CD14-positive monocyte (primary cell): ENCODE measurements around the gene KRT27. TPM values are rescaled to one million over a fixed set of nuclear protein-coding genes. Genes with fewer than 3 reads are reported as not detected.

Experiments
- DNase-seq, 3 donors: peaks; one replicate each; pipeline ENCODE4 v3.0.0-alpha.2; 2011 to 2022
- H2AFZ ChIP-seq: 2 replicates; pipeline ENCODE4 v1.6.0; 2012; ENCODE audit warnings: mild to moderate bottlenecking, low read depth, low read length, inconsistent platforms; ENCODE audit not compliant: insufficient read depth, poor library complexity, severe bottlenecking
- H3K27ac ChIP-seq, 2 donors: 1 replicate in 1 of 2; 2 replicates in 1 of 2; pipeline ENCODE4 v1.5.1; 2012 to 2013; ENCODE audit warnings: low read length in 2 of 2, control low read depth in 1 of 2, inconsistent platforms in 1 of 2, low read depth in 1 of 2, mild to moderate bottlenecking in 1 of 2
- H3K27me3 ChIP-seq, 2 donors: one replicate each; pipeline versions ENCODE4 v1.6.0 to v1.6.1; 2011 to 2013; ENCODE audit warnings: low read length in 2 of 2; ENCODE audit not compliant: control insufficient read depth in 2 of 2, insufficient read depth in 2 of 2
- H3K36me3 ChIP-seq, 2 donors: replicated peaks in 1 of 2; 1 replicate in 1 of 2; 2 replicates in 1 of 2; pipeline versions ENCODE4 v1.5.1 to v1.6.1; 2012 to 2013; ENCODE audit warnings: low read length in 2 of 2, control low read depth in 1 of 2, inconsistent platforms in 1 of 2, mild to moderate bottlenecking in 1 of 2; ENCODE audit not compliant: insufficient read depth in 2 of 2, control insufficient read depth in 1 of 2
- H3K4me1 ChIP-seq, 2 donors: 1 replicate in 1 of 2; 2 replicates in 1 of 2; pipeline versions ENCODE4 v1.5.1 to v1.6.1; 2012 to 2013; ENCODE audit warnings: low read length in 2 of 2, control low read depth in 1 of 2, inconsistent platforms in 1 of 2, mild to moderate bottlenecking in 1 of 2, moderate library complexity in 1 of 2; ENCODE audit not compliant: insufficient read depth in 2 of 2, control insufficient read depth in 1 of 2
- H3K4me2 ChIP-seq: replicated peaks from 2 replicates; pipeline ENCODE3; 2012; ENCODE audit warnings: low read length, moderate library complexity, mild to moderate bottlenecking; ENCODE audit not compliant: poor library complexity, severe bottlenecking; ENCODE audit errors: extremely low read depth
- H3K4me3 ChIP-seq, 3 experiments: fragments of 200-600 bp in 1 of 3; sonication (generic) in 1 of 3; replicated peaks in 1 of 3; 1 replicate in 2 of 3; 2 replicates in 1 of 3; pipeline ENCODE4 v1.5.1; 2011 to 2013; ENCODE audit warnings: low read length in 3 of 3, mild to moderate bottlenecking in 3 of 3, control low read depth in 2 of 3, low read depth in 2 of 3, inconsistent platforms in 1 of 3, moderate library complexity in 1 of 3
- H3K79me2 ChIP-seq: 2 replicates; pipeline ENCODE4 v1.6.0; 2012; ENCODE audit warnings: mild to moderate bottlenecking, control low read depth, inconsistent platforms, low read length, moderate library complexity; ENCODE audit not compliant: insufficient read depth
- H3K9ac ChIP-seq: 2 replicates; pipeline ENCODE4 v1.6.0; 2017; ENCODE audit warnings: low read length, mild to moderate bottlenecking; ENCODE audit not compliant: insufficient read depth, poor library complexity, severe bottlenecking
- H3K9me3 ChIP-seq, 2 donors: replicated peaks in 1 of 2; 1 replicate in 1 of 2; 2 replicates in 1 of 2; pipeline versions ENCODE4 v1.5.1 to v1.6.1; 2012 to 2013; ENCODE audit warnings: low read length in 2 of 2, control low read depth in 1 of 2; ENCODE audit not compliant: control insufficient read depth in 1 of 2, insufficient read depth in 1 of 2
- H4K20me1 ChIP-seq: 2 replicates; pipeline ENCODE4 v1.6.0; 2012; ENCODE audit warnings: mild to moderate bottlenecking, low read length, control low read depth, moderate library complexity; ENCODE audit not compliant: insufficient read depth
- H3K27ac Mint-ChIP-seq, 7 donors: one replicate each; pipeline ENCODE4 v1.8.0; 2020; ENCODE audit warnings: mild to moderate bottlenecking in 7 of 7, mixed read lengths in 7 of 7, moderate library complexity in 6 of 7, inconsistent platforms in 2 of 7
- H3K27me3 Mint-ChIP-seq, 3 donors: one replicate each; pipeline ENCODE4 v1.8.0; 2021 to 2022; ENCODE audit warnings: low read depth in 3 of 3, mild to moderate bottlenecking in 3 of 3, mixed read lengths in 3 of 3, moderate library complexity in 3 of 3, inconsistent platforms in 1 of 3
- H3K36me3 Mint-ChIP-seq, 2 donors: one replicate each; pipeline ENCODE4 v1.8.0; 2020; ENCODE audit warnings: mixed read lengths in 2 of 2, inconsistent platforms in 1 of 2, mild to moderate bottlenecking in 1 of 2
- H3K4me1 Mint-ChIP-seq: one replicate; pipeline ENCODE4 v1.8.0; 2020; ENCODE audit warnings: mild to moderate bottlenecking, mixed read lengths
- H3K4me3 Mint-ChIP-seq, 2 donors: one replicate each; pipeline ENCODE4 v1.8.0; 2020; ENCODE audit warnings: mild to moderate bottlenecking in 2 of 2, mixed read lengths in 2 of 2, moderate library complexity in 1 of 2
- H3K9me3 Mint-ChIP-seq, 7 donors: one replicate each; pipeline ENCODE4 v1.8.0; 2020 to 2022; ENCODE audit warnings: mixed read lengths in 7 of 7, mild to moderate bottlenecking in 6 of 7, moderate library complexity in 6 of 7, inconsistent platforms in 2 of 7
- WGBS: methylation state at CpG from one replicate; pipeline ENCODE4 v1.1.5; 2013; ENCODE audit warnings: missing lambda C conversion rate; ENCODE audit not compliant: insufficient coverage; 5-methylcytosine and 5-hydroxymethylcytosine counted together
- intact Hi-C, 2 donors: fragments of 100-400 bp; cut with micrococcal nuclease; formaldehyde crosslinking; loops; one replicate each; pipeline versions ENCODE4 v1.15.0 to v1.15.1; 2023
- polyA plus RNA-seq, 3 donors: library from polyadenylated mRNA; depleted of rRNA in 1 of 3; unstranded in 2 of 3; stranded (reverse) in 1 of 3; fragments of 300-500 nt in 2 of 3; fragments of >200 nt in 1 of 3; fragmentation: Illumina TruSeq in 2 of 3; gene quantifications; 1 replicate in 2 of 3; 2 replicates in 1 of 3; pipeline ENCODE4 v1.2.3, GENCODE V29; 2012 to 2021
- TF ChIP-seq, protein P1 (sequence below): fragments of 200-600 bp; IDR thresholded peaks from one replicate; pipeline ENCODE4 v1.8.0; 2022; ENCODE audit warnings: antibody characterized with exemption, mild to moderate bottlenecking

KRT27 gene
- polyA plus RNA-seq, 3 donors = not detected

DNA sequence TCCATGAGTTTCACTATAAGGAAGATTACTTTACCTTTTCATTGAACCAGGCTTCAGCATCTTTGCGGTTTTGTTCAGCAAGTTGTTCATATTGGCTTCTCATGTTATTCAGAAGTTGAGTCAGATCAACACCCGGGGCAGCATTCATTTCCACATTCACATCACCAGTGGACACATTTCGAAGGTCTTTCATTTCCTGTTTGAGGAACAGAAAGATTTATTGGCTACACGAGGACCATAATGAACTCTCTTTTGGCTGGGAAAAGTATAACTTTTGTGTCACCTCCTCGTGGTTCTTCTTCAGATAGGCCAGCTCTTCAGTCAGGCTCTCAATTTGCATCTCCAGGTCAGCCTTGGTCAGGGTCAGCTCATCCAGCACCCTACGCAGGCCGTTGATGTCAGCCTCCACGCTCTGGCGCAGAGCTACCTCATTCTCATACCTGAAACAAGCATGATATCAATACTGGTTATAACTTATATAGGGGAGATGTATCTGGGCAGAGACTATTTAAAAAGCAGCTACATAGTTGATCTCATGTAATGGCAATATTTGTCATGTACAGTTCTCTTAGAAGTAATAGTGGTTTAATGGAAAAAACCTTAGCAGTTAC is 38.0 kb upstream of the KRT27 start:
- Mint-ChIP-seq H3K9me3 (peaks cover 11 to 42% (median 27%) of the 10 kb centered on the region in 7 donors), H3K4me3 (peak overlapping the region in 1 of 2 donors; percentile 58), H3K27ac (no peak overlapping the region), H3K36me3 (peaks cover 12 to 15% of the 10 kb centered on the region in 2 donors), H3K27me3 (peaks cover 24 to 33% (median 27%) of the 10 kb centered on the region in 3 donors), H3K4me1 (peaks cover 12% of the 10 kb centered on the region)
- no peak overlapping the region for H3K27ac ChIP-seq
- 78% methylated on average over 3 of the region's 9 CpGs for WGBS
- H3K4me2 ChIP-seq = no peak overlapping the region
- no peak overlapping the region for H3K4me3 ChIP-seq
- peaks cover 8 to 14% of the 10 kb centered on the region in 2 donors for H3K4me1 ChIP-seq
- no peaks in the 10 kb centered on the region for H4K20me1 ChIP-seq
- H3K9ac ChIP-seq = no peak overlapping the region
- no peak for DNase-seq
- no peak overlapping the region for H2AFZ ChIP-seq
- intact Hi-C loops = no loop called here
- no peaks in the 10 kb centered on the region for H3K79me2 ChIP-seq
- H3K9me3 ChIP-seq = peaks cover 7 to 13% of the 10 kb centered on the region in 2 donors
- H3K36me3 ChIP-seq = peaks cover 0 to 9% of the 10 kb centered on the region in 2 donors
- TF ChIP-seq, protein P1, sequence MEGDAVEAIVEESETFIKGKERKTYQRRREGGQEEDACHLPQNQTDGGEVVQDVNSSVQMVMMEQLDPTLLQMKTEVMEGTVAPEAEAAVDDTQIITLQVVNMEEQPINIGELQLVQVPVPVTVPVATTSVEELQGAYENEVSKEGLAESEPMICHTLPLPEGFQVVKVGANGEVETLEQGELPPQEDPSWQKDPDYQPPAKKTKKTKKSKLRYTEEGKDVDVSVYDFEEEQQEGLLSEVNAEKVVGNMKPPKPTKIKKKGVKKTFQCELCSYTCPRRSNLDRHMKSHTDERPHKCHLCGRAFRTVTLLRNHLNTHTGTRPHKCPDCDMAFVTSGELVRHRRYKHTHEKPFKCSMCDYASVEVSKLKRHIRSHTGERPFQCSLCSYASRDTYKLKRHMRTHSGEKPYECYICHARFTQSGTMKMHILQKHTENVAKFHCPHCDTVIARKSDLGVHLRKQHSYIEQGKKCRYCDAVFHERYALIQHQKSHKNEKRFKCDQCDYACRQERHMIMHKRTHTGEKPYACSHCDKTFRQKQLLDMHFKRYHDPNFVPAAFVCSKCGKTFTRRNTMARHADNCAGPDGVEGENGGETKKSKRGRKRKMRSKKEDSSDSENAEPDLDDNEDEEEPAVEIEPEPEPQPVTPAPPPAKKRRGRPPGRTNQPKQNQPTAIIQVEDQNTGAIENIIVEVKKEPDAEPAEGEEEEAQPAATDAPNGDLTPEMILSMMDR = no peak
- H3K27me3 ChIP-seq = peaks cover 10 to 32% of the 10 kb centered on the region in 2 donors

DNA sequence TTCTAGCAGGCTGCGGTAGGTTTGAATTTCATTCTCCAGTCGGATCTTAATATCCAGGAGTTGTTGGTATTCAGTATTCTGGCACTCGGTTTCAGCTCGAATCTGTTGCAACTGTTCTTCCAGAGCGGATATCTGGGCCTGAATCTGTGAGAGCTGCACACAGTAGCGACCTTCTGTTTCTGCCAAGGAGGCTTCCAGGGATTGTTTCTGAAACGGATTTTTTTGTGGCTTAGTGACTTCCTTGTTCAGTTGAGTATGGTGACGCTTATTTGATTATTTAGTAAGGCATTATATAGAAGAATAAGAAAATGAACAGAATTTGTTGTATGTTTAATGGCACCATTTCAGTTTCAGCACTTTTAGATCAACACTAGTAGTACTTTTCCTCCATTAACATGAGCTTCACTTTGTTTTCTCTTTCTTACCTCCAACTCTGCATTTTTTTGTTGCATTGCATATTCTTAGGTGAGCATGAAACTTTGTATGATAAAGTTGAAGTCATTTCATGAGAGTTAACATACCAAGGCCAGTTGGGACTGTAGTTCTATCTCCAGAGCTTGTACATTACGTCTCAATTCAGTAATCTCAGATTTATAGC is 37.3 kb upstream of the KRT27 start:
- H3K27me3 ChIP-seq = peaks cover 10 to 34% of the 10 kb centered on the region in 2 donors
- peaks cover 12% of the 10 kb centered on the region for H3K4me1 Mint-ChIP-seq
- H3K9me3 Mint-ChIP-seq = peaks cover 13 to 47% (median 31%) of the 10 kb centered on the region in 7 donors
- no peaks in the 10 kb centered on the region for H4K20me1 ChIP-seq
- H3K27ac ChIP-seq = no peak overlapping the region
- no peak for DNase-seq
- peak overlapping the region; percentile 40 to 85 (median 72) for H3K4me3 ChIP-seq
- H3K36me3 ChIP-seq = peaks cover 0 to 9% of the 10 kb centered on the region in 2 donors
- no peaks in the 10 kb centered on the region for H3K79me2 ChIP-seq
- peaks cover 12 to 15% of the 10 kb centered on the region in 2 donors for H3K36me3 Mint-ChIP-seq
- intact Hi-C loops = loop anchor here in 1 of 2 donors (5.0 kb wide), 2 partner anchors 728 to 848 kb away; no protein-coding TSS in a partner anchor
- TF ChIP-seq, protein P1 = no peak
- H3K27ac Mint-ChIP-seq = peak overlapping the region in 1 of 7 donors; percentile 73
- peak overlapping the region; percentile 82 for H3K4me2 ChIP-seq
- peaks cover 25 to 38% (median 29%) of the 10 kb centered on the region in 3 donors for H3K27me3 Mint-ChIP-seq
- H3K9me3 ChIP-seq = peaks cover 7 to 16% of the 10 kb centered on the region in 2 donors
- H3K4me1 ChIP-seq = peaks cover 8 to 14% of the 10 kb centered on the region in 2 donors
- H2AFZ ChIP-seq = peak overlapping the region; percentile 75
- no peak overlapping the region for H3K9ac ChIP-seq
- WGBS = 64% methylated on average over 5 of the region's 9 CpGs
- peak overlapping the region; percentile 69 to 77 for H3K4me3 Mint-ChIP-seq
